Osteoblast (primary cell): ENCODE measurements around the gene COL6A3. TPM values are rescaled to one million over a fixed set of nuclear protein-coding genes. Genes with fewer than 3 reads are reported as not detected.

Experiments used
- DNase-seq: peaks from one replicate; pipeline ENCODE4 v3.0.0; 2011; ENCODE audit warnings: low spot score, mixed read lengths; ENCODE audit not compliant: insufficient read length; ENCODE audit errors: missing footprints
- H2AFZ ChIP-seq: 2 replicates; pipeline ENCODE4 v1.6.0; 2011; ENCODE audit warnings: mild to moderate bottlenecking, low read length
- H3K27ac ChIP-seq: 2 replicates; pipeline ENCODE4 v1.5.1; 2011; ENCODE audit warnings: mild to moderate bottlenecking, low read depth, low read length, moderate library complexity
- H3K27me3 ChIP-seq: 2 replicates; pipeline ENCODE4 v1.6.0; 2012; ENCODE audit warnings: mild to moderate bottlenecking, control low read depth, inconsistent platforms, low read length, moderate library complexity; ENCODE audit not compliant: insufficient read depth
- H3K36me3 ChIP-seq: 2 replicates; pipeline ENCODE4 v1.5.1; 2011; ENCODE audit warnings: mild to moderate bottlenecking, low read length, control low read depth, moderate library complexity; ENCODE audit not compliant: insufficient read depth
- H3K4me1 ChIP-seq: 2 replicates; pipeline ENCODE4 v1.5.1; 2011; ENCODE audit warnings: mild to moderate bottlenecking, low read length, control low read depth, moderate library complexity; ENCODE audit not compliant: insufficient read depth
- H3K4me2 ChIP-seq: 2 replicates; pipeline ENCODE4 v1.6.0; 2011; ENCODE audit warnings: mild to moderate bottlenecking, low read length; ENCODE audit not compliant: insufficient read depth
- H3K4me3 ChIP-seq: fragments of 200-600 bp; sonication (generic); 3 replicates; pipeline ENCODE4 v1.5.1; 2012; ENCODE audit warnings: mild to moderate bottlenecking, low read length, inconsistent platforms; ENCODE audit not compliant: insufficient read depth
- H3K79me2 ChIP-seq: 2 replicates; pipeline ENCODE4 v1.6.0; 2012; ENCODE audit warnings: mild to moderate bottlenecking, low read length, control low read depth, inconsistent platforms; ENCODE audit not compliant: insufficient read depth
- H3K9me3 ChIP-seq: 2 replicates; pipeline ENCODE4 v1.5.1; 2011; ENCODE audit warnings: low read depth, low read length, control low read depth
- H4K20me1 ChIP-seq: 2 replicates; pipeline ENCODE4 v1.6.0; 2012; ENCODE audit warnings: mild to moderate bottlenecking, low read length, control low read depth; ENCODE audit not compliant: insufficient read depth
- CTCF ChIP-seq: IDR thresholded peaks from 2 replicates; pipeline ENCODE4 v1.5.1; 2011; ENCODE audit warnings: mild to moderate bottlenecking, low read depth, low read length, moderate library complexity; ENCODE audit errors: extremely low read depth
- total RNA-seq: library from RNA; depleted of rRNA; stranded (reverse); fragments of >200 nt; gene quantifications from 2 replicates; pipeline ENCODE4 v1.2.3, GENCODE V29; 2012

Gene COL6A3
- total RNA-seq, 1 donor = 4,017 TPM

GRCh38 chr2:237309011-237309410, 105.0 kb downstream of the COL6A3 start:
- Histone ChIP-seq H3K79me2 (no peaks in the 10 kb centered on the region), H3K4me1 (peaks cover 57% of the 10 kb centered on the region), H3K4me2 (no peak overlapping the region), H3K9me3 (no peaks in the 10 kb centered on the region), H2AFZ (no peak overlapping the region), H3K36me3 (no peaks in the 10 kb centered on the region), H3K27me3 (no peaks in the 10 kb centered on the region), H4K20me1 (no peaks in the 10 kb centered on the region), H3K4me3 (no peak overlapping the region), H3K27ac (peak overlapping the region; percentile 51)
- no peak for TF ChIP-seq CTCF
- DNase-seq = no peak

GRCh38 chr2:237307474-237307873, 106.5 kb downstream of the COL6A3 start:
- H2AFZ ChIP-seq = no peak overlapping the region
- no peaks in the 10 kb centered on the region for H3K79me2 ChIP-seq
- no peak overlapping the region for H3K4me3 ChIP-seq
- H3K9me3 ChIP-seq = no peaks in the 10 kb centered on the region
- no peak for TF ChIP-seq CTCF
- H3K4me1 ChIP-seq = peaks cover 55% of the 10 kb centered on the region
- no peaks in the 10 kb centered on the region for H4K20me1 ChIP-seq
- H3K36me3 ChIP-seq = no peaks in the 10 kb centered on the region
- H3K27ac ChIP-seq = peak overlapping the region; percentile 86
- no peaks in the 10 kb centered on the region for H3K27me3 ChIP-seq
- DNase-seq = no peak
- no peak overlapping the region for H3K4me2 ChIP-seq

GRCh38 chr2:237306787-237307170, 107.2 kb downstream of the COL6A3 start:
- peak overlapping the region; percentile 86 for H3K27ac ChIP-seq
- no peaks in the 10 kb centered on the region for H4K20me1 ChIP-seq
- H3K36me3 ChIP-seq = no peaks in the 10 kb centered on the region
- no peaks in the 10 kb centered on the region for H3K79me2 ChIP-seq
- H3K4me1 ChIP-seq = peaks cover 48% of the 10 kb centered on the region
- peak; percentile 70 for DNase-seq
- no peak overlapping the region for H2AFZ ChIP-seq
- no peak overlapping the region for H3K4me3 ChIP-seq
- H3K4me2 ChIP-seq = peak overlapping the region; percentile 31
- H3K27me3 ChIP-seq = no peaks in the 10 kb centered on the region
- H3K9me3 ChIP-seq = no peaks in the 10 kb centered on the region
- no peak for TF ChIP-seq CTCF

GRCh38 chr2:237306083-237306786, 107.7 kb downstream of the COL6A3 start:
- Histone ChIP-seq H3K4me1 (peaks cover 46% of the 10 kb centered on the region), H3K4me3 (no peak overlapping the region), H3K4me2 (peak overlapping the region; percentile 31), H3K79me2 (no peaks in the 10 kb centered on the region), H4K20me1 (no peaks in the 10 kb centered on the region), H3K36me3 (no peaks in the 10 kb centered on the region), H3K9me3 (no peaks in the 10 kb centered on the region), H3K27me3 (no peaks in the 10 kb centered on the region), H3K27ac (peak overlapping the region; percentile 86), H2AFZ (no peak overlapping the region)
- no peak for DNase-seq
- TF ChIP-seq CTCF = no peak
